ENCODE results near the gene GRIFIN. TPM values are rescaled to one million over a fixed set of nuclear protein-coding genes. Genes with fewer than 3 reads are reported as not detected.

GRIFIN gene
- total and polyA plus RNA-seq, 3 donors from 2014 or later, result not detected

DNA sequence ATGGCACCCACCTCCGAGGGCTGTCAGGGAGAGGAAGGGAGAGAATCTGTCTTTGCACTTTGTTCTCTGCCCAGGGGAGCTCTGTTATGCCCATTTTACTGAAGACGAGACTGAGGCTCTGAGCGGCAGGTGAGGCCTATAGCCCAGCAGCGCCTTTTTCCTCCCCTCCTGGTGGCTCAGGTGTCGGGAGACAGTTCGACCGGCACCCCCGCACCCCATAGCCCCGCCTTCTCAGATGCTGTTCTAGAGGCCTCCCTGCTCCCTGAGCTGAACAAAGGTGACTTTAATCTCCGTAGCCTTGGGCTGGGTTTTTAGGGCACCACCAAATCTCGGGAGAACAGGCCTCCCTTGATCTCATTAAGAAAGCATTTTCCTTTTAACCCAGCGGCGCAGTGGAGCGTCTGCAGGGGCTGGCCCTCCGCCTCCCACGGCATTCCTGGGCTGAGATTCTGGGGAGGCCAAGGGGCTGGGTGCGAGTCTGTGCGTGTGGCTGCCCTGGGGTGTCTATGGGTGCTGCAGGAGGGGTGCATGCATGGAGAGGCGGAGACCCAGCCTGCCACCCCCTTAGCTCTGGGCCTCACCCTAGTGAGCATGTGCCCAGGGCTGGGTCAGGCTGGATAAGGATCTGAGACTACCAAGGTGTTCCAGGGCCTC lies 46.7 kb upstream of the GRIFIN start:
- peak; percentile 38 for DNase-seq
- Histone ChIP-seq H3K4me1 (peaks cover 48% of the 10 kb centered on the region), H3K27ac (peak overlapping the region in 1 of 2 donors; percentile 2), H3K36me3 (ENCODE audit: low read depth, missing control alignments) (no peaks in the 10 kb centered on the region), H3K4me3 (no peak overlapping the region), H3K27me3 (no peaks in the 10 kb centered on the region), H3K9me3 (no peaks in the 10 kb centered on the region)
- intact Hi-C loops (cut with DNase I; ENCODE audit: low total_unique reads), result no loop called here
- no peak for TF ChIP-seq POLR2A (IDR thresholded peaks at IDR 0.05)
- TF ChIP-seq, protein P1, sequence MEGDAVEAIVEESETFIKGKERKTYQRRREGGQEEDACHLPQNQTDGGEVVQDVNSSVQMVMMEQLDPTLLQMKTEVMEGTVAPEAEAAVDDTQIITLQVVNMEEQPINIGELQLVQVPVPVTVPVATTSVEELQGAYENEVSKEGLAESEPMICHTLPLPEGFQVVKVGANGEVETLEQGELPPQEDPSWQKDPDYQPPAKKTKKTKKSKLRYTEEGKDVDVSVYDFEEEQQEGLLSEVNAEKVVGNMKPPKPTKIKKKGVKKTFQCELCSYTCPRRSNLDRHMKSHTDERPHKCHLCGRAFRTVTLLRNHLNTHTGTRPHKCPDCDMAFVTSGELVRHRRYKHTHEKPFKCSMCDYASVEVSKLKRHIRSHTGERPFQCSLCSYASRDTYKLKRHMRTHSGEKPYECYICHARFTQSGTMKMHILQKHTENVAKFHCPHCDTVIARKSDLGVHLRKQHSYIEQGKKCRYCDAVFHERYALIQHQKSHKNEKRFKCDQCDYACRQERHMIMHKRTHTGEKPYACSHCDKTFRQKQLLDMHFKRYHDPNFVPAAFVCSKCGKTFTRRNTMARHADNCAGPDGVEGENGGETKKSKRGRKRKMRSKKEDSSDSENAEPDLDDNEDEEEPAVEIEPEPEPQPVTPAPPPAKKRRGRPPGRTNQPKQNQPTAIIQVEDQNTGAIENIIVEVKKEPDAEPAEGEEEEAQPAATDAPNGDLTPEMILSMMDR (IDR thresholded peaks at IDR 0.05), result no peak
- 55 to 56% methylated on average over 14 to 19 of the region's 19 CpGs for WGBS, 2 donors

- Histone ChIP-seq H3K4me1 (peaks cover 48% of the 10 kb centered on the region), H3K27ac (no peak overlapping the region), H3K27me3 (no peaks in the 10 kb centered on the region), H3K36me3 (ENCODE audit: low read depth, missing control alignments) (no peaks in the 10 kb centered on the region), H3K4me3 (no peak overlapping the region), H3K9me3 (no peaks in the 10 kb centered on the region)
- intact Hi-C loops (cut with DNase I; ENCODE audit: low total_unique reads), result no loop called here
- WGBS, 2 donors, result 49 to 67% methylated on average over 14 to 17 of the region's 17 CpGs
- DNase-seq, result no peak
- TF ChIP-seq POLR2A (IDR thresholded peaks at IDR 0.05), result no peak
- TF ChIP-seq, protein P1 (IDR thresholded peaks at IDR 0.05), result no peak
Measured at GRCh38 chr7:2521952-2522591, 45.9 kb upstream of the GRIFIN start.

DNA sequence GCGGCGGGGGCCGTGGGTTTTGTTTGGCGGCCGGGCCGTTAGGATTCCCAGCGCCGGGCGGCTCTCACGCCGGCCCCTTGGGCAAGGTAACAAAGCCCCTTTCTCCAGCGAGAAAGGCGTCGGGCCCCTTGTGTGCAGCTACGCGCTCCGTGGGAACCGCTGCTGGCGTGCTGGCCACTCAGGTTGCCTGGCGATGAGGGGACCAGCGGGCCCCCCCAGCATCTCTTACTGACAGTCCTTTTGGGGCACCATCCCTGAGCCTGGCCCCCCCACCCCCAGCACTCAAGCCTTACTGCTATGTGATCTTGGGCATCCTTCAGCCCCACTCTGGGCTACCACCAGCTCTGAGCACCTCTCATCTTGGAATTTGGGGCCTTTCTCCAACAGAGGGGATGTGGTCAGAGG lies 45.1 kb upstream of the GRIFIN start:
- Histone ChIP-seq H3K4me1 (peaks cover 48% of the 10 kb centered on the region), H3K4me3 (peak overlapping the region; percentile 4 to 42), H3K27me3 (no peaks in the 10 kb centered on the region), H3K36me3 (ENCODE audit: low read depth, missing control alignments) (no peaks in the 10 kb centered on the region), H3K27ac (no peak overlapping the region), H3K9me3 (no peaks in the 10 kb centered on the region)
- TF ChIP-seq, protein P1 (IDR thresholded peaks at IDR 0.05), result no peak
- TF ChIP-seq POLR2A (IDR thresholded peaks at IDR 0.05), result no peak
- intact Hi-C loops (cut with DNase I; ENCODE audit: low total_unique reads), result no loop called here
- no peak for DNase-seq
- 38% methylated on average over 21 of the region's 21 CpGs; no CpG with 5 or more reads in 1 of the 2 donors for WGBS, 2 donors

DNA sequence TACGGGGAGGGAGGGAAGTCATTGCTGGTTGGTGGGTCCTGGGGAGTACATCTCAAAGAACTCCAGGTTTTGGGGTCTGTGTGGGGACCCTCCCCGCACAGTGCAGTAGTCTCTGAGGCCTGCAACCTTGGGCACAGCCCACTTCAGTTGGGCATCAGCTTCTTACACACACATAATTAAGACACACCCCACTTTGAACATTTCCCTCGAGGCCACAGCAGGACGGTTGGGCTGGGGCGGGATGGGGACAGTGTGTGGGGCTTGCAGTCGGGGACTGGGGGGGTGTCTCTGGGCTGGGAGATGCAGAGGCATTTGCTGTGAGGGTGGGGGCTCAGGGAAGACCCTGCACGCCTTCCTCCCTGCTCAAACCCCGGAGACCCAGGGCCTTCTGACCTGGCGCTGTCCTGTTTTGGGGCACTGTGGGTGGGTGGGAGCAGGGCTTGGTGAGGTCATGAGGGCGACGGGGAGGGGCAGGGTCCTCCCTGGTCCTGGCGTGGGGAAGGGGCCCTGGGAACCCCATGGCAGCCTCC lies 44.6 kb upstream of the GRIFIN start:
- peak overlapping the region; percentile 4 to 42 for H3K4me3 ChIP-seq
- H3K4me1 ChIP-seq, result peaks cover 48% of the 10 kb centered on the region
- no peaks in the 10 kb centered on the region for H3K9me3 ChIP-seq
- no peaks in the 10 kb centered on the region for H3K27me3 ChIP-seq
- 39 to 45% methylated on average over 9 to 12 of the region's 12 CpGs for WGBS, 2 donors
- TF ChIP-seq, protein P1 (IDR thresholded peaks at IDR 0.05), result no peak
- TF ChIP-seq POLR2A (IDR thresholded peaks at IDR 0.05), result no peak
- intact Hi-C loops (cut with DNase I; ENCODE audit: low total_unique reads), result no loop called here
- H3K27ac ChIP-seq, result no peak overlapping the region
- no peaks in the 10 kb centered on the region for H3K36me3 ChIP-seq (ENCODE audit: low read depth, missing control alignments)
- DNase-seq, result no peak

Measured in testis (tissue), 3 donors.